Thymus (tissue), 11 donors: ENCODE measurements around the gene NFAT5. TPM values are rescaled to one million over a fixed set of nuclear protein-coding genes. Genes with fewer than 3 reads are reported as not detected.
"Not testable (repeated sequence)": the region's sequence is repeated elsewhere in the genome, so short reads cannot be mapped to it uniquely, and the experiment has no call there.

ENCODE experiments used
- DNase-seq, 9 donors: peaks; one replicate each; pipeline ENCODE4 v3.0.0-alpha.2; 2013; ENCODE audit warnings: low spot score in 9 of 9, low read depth in 6 of 9, missing footprints in 1 of 9
- H3K27ac ChIP-seq, 2 donors: one replicate each; pipeline ENCODE4 v1.5.1; 2013; ENCODE audit warnings: control low read depth in 1 of 2, low read depth in 1 of 2, low read length in 1 of 2, mild to moderate bottlenecking in 1 of 2, moderate library complexity in 1 of 2
- H3K27me3 ChIP-seq, 2 donors: one replicate each; pipeline ENCODE4 v1.5.1; 2013; ENCODE audit warnings: low read length in 1 of 2; ENCODE audit not compliant: control insufficient read depth in 2 of 2, insufficient read depth in 1 of 2
- H3K36me3 ChIP-seq, 2 donors: one replicate each; pipeline ENCODE4 v1.5.1; 2013; ENCODE audit warnings: low read length in 1 of 2, mild to moderate bottlenecking in 1 of 2, moderate library complexity in 1 of 2; ENCODE audit not compliant: control insufficient read depth in 2 of 2, insufficient read depth in 2 of 2
- H3K4me1 ChIP-seq, 2 donors: one replicate each; pipeline ENCODE4 v1.5.1; 2013; ENCODE audit warnings: low read length in 2 of 2; ENCODE audit not compliant: control insufficient read depth in 2 of 2, insufficient read depth in 2 of 2
- H3K4me3 ChIP-seq, 2 donors: one replicate each; pipeline ENCODE4 v1.5.1; 2013; ENCODE audit warnings: low read length in 2 of 2, control low read depth in 1 of 2, mild to moderate bottlenecking in 1 of 2
- H3K9me3 ChIP-seq, 2 donors: one replicate each; pipeline ENCODE4 v1.5.1; 2013; ENCODE audit warnings: low read length in 1 of 2, mild to moderate bottlenecking in 1 of 2; ENCODE audit not compliant: control insufficient read depth in 2 of 2, insufficient read depth in 1 of 2
- WGBS: extraction: QIAGEN DNeasy Blood & Tissue Kit; methylation state at CpG from one replicate; pipeline ENCODE4 v1.1.7; 2013; 5-methylcytosine and 5-hydroxymethylcytosine counted together
- polyA plus RNA-seq: library from polyadenylated mRNA; stranded (reverse); fragments of 200-250 nt; gene quantifications from one replicate; pipeline ENCODE4 v1.2.3, GENCODE V29; 2013
- total RNA-seq: library from RNA; stranded (reverse); fragments of 120-200 nt; gene quantifications from one replicate; pipeline ENCODE4 v1.2.4, GENCODE V29; 2013
- donor health status: healthy.

NFAT5 gene
- total and polyA plus RNA-seq, 2 donors: 4.5 to 8.9 TPM

GRCh38 chr16:69581297-69581696 lies 15.5 kb downstream of the NFAT5 start:
- no peak for DNase-seq
- H3K4me3 ChIP-seq: no peak overlapping the region
- no peaks in the 10 kb centered on the region for H3K36me3 ChIP-seq
- H3K27me3 ChIP-seq: no peaks in the 10 kb centered on the region
- H3K27ac ChIP-seq: no peak overlapping the region
- H3K4me1 ChIP-seq: no peaks in the 10 kb centered on the region
- H3K9me3 ChIP-seq: no peaks in the 10 kb centered on the region

GRCh38 chr16:69584493-69584892 lies 18.7 kb downstream of the NFAT5 start:
- not testable (repeated sequence) for H3K27ac ChIP-seq, H3K27me3 ChIP-seq, DNase-seq, H3K9me3 ChIP-seq, H3K4me1 ChIP-seq, H3K36me3 ChIP-seq, H3K4me3 ChIP-seq
- WGBS: 99% methylated on average over 5 of the region's 5 CpGs

GRCh38 chr16:69589434-69590269 lies 23.9 kb downstream of the NFAT5 start:
- H3K27ac ChIP-seq: no peak overlapping the region
- H3K27me3 ChIP-seq: no peaks in the 10 kb centered on the region
- H3K9me3 ChIP-seq: no peaks in the 10 kb centered on the region
- H3K4me1 ChIP-seq: no peaks in the 10 kb centered on the region
- WGBS: 95% methylated on average over 7 of the region's 7 CpGs
- H3K36me3 ChIP-seq: no peaks in the 10 kb centered on the region
- no peak for DNase-seq
- H3K4me3 ChIP-seq: no peak overlapping the region

- Histone ChIP-seq H3K36me3 (no peaks in the 10 kb centered on the region), H3K4me1 (no peaks in the 10 kb centered on the region), H3K27ac (no peak overlapping the region), H3K4me3 (no peak overlapping the region), H3K9me3 (no peaks in the 10 kb centered on the region), H3K27me3 (no peaks in the 10 kb centered on the region)
- DNase-seq: no peak
- 98% methylated on average over 3 of the region's 3 CpGs for WGBS
Observed at GRCh38 chr16:69590590-69590989, 24.8 kb downstream of the NFAT5 start.

GRCh38 chr16:69593751-69594255 lies 28.0 kb downstream of the NFAT5 start:
- no peaks in the 10 kb centered on the region for H3K27me3 ChIP-seq
- 97% methylated on average over 4 of the region's 4 CpGs for WGBS
- no peak overlapping the region for H3K27ac ChIP-seq
- no peak for DNase-seq
- H3K4me3 ChIP-seq: no peak overlapping the region
- H3K36me3 ChIP-seq: no peaks in the 10 kb centered on the region
- H3K9me3 ChIP-seq: no peaks in the 10 kb centered on the region
- H3K4me1 ChIP-seq: no peaks in the 10 kb centered on the region

- no peaks in the 10 kb centered on the region for H3K9me3 ChIP-seq
- H3K4me3 ChIP-seq: no peak overlapping the region
- H3K4me1 ChIP-seq: no peaks in the 10 kb centered on the region
- H3K36me3 ChIP-seq: no peaks in the 10 kb centered on the region
- 96% methylated on average over 8 of the region's 8 CpGs for WGBS
- no peak overlapping the region for H3K27ac ChIP-seq
- DNase-seq: no peak
- no peaks in the 10 kb centered on the region for H3K27me3 ChIP-seq
Observed at GRCh38 chr16:69595127-69596036, 29.6 kb downstream of the NFAT5 start.

- no peak overlapping the region for H3K27ac ChIP-seq
- no peak overlapping the region for H3K4me3 ChIP-seq
- no peak for DNase-seq
- H3K27me3 ChIP-seq: no peaks in the 10 kb centered on the region
- H3K9me3 ChIP-seq: no peaks in the 10 kb centered on the region
- no peaks in the 10 kb centered on the region for H3K36me3 ChIP-seq
- H3K4me1 ChIP-seq: no peaks in the 10 kb centered on the region
Observed at GRCh38 chr16:69596801-69597200, 31.0 kb downstream of the NFAT5 start.

- no peak overlapping the region for H3K27ac ChIP-seq
- 97% methylated on average over 5 of the region's 5 CpGs for WGBS
- no peaks in the 10 kb centered on the region for H3K27me3 ChIP-seq
- H3K36me3 ChIP-seq: no peaks in the 10 kb centered on the region
- DNase-seq: no peak
- no peaks in the 10 kb centered on the region for H3K9me3 ChIP-seq
- H3K4me1 ChIP-seq: no peaks in the 10 kb centered on the region
- no peak overlapping the region for H3K4me3 ChIP-seq
Observed at GRCh38 chr16:69598045-69598444, 32.3 kb downstream of the NFAT5 start.

GRCh38 chr16:69599731-69600130 lies 34.0 kb downstream of the NFAT5 start:
- Histone ChIP-seq H3K27ac (no peak overlapping the region), H3K4me3 (no peak overlapping the region), H3K36me3 (no peaks in the 10 kb centered on the region), H3K9me3 (no peaks in the 10 kb centered on the region), H3K27me3 (no peaks in the 10 kb centered on the region), H3K4me1 (no peaks in the 10 kb centered on the region)
- DNase-seq: no peak
- 100% methylated on average over 1 of the region's 1 CpG for WGBS
